GM12872 (cell line): ENCODE measurements around the gene ZNF296.

Source experiments
- CTCF ChIP-seq: IDR thresholded peaks from 3 replicates; pipeline ENCODE4 v1.5.1; 2011; ENCODE audit warnings: low read depth, mild to moderate bottlenecking, low read length, moderate library complexity; ENCODE audit not compliant: insufficient read depth

Gene ZNF296

GRCh38 chr19:45076029-45076850 is at the start of gene ZNF296:
TSS of gene ZNF296 (minus strand) at chr19:45076478. CDS start at chr19:45076373, 105 bp downstream.
- TF ChIP-seq CTCF, result no peak

- TF ChIP-seq CTCF, result no peak
Observed at GRCh38 chr19:45125360-45125759, 49.1 kb upstream of the ZNF296 start.

GRCh38 chr19:45124021-45124420 is 47.7 kb upstream of the ZNF296 start:
- TF ChIP-seq CTCF, result no peak

- TF ChIP-seq CTCF, result no peak
Observed at GRCh38 chr19:45123440-45123850, 47.2 kb upstream of the ZNF296 start.

GRCh38 chr19:45122832-45123231 is 46.6 kb upstream of the ZNF296 start:
- TF ChIP-seq CTCF, result no peak

- no peak for TF ChIP-seq CTCF
Observed at GRCh38 chr19:45121827-45122345, 45.6 kb upstream of the ZNF296 start.

GRCh38 chr19:45119582-45119981 is 43.3 kb upstream of the ZNF296 start:
- no peak for TF ChIP-seq CTCF
